Right lobe of liver (tissue), 6 donors: Measurements from ENCODE around the gene CEP126. TPM values are rescaled to one million over a fixed set of nuclear protein-coding genes. Genes with fewer than 3 reads are reported as not detected.
A peak's percentile ranks its signal among the peaks of the same experiment; 100 is the strongest.
"Not testable (repeated sequence)": the region's sequence is repeated elsewhere in the genome, so short reads cannot be mapped to it uniquely, and the experiment has no call there.

ENCODE experiments used
- ATAC-seq, 4 donors: fragments of 200-7000 bp; cut with Tn5 transposase; one replicate each; pipeline ENCODE4 v1.9.1; 2020; ENCODE audit warnings: mild to moderate bottlenecking in 4 of 4, moderate library complexity in 4 of 4
- DNase-seq, 3 donors: peaks; one replicate each; pipeline ENCODE4 v3.0.0-alpha.2; 2020
- H3K27ac ChIP-seq, 3 donors: fragments of 200-600 bp; one replicate each; pipeline ENCODE4 v1.8.0; 2022
- H3K27me3 ChIP-seq, 2 donors: fragments of 200-600 bp; one replicate each; pipeline ENCODE4 v1.8.0; 2022
- H3K36me3 ChIP-seq, 4 donors: fragments of 200-600 bp; sonication (generic) in 1 of 4; one replicate each; pipeline versions ENCODE4 v1.5.1 to v1.8.0; 2017 to 2022; ENCODE audit warnings: control low read depth in 1 of 4
- H3K4me1 ChIP-seq, 4 donors: fragments of 200-600 bp; sonication (generic) in 1 of 4; one replicate each; pipeline versions ENCODE4 v1.5.1 to v1.8.0; 2017 to 2022; ENCODE audit warnings: control low read depth in 1 of 4
- H3K4me3 ChIP-seq, 3 donors: fragments of 200-600 bp; one replicate each; pipeline ENCODE4 v1.8.0; 2022
- H3K9me3 ChIP-seq, 4 donors: fragments of 200-600 bp; sonication (generic) in 1 of 4; one replicate each; pipeline versions ENCODE4 v1.5.1 to v1.8.0; 2017 to 2022; ENCODE audit warnings: control low read depth in 1 of 4
- CTCF ChIP-seq, 4 donors: fragments of 200-600 bp in 3 of 4; fragments of 450-650 bp in 1 of 4; IDR thresholded peaks; one replicate each; pipeline versions ENCODE4 v1.5.1 to v1.8.0; 2016 to 2022; ENCODE audit warnings: antibody characterized with exemption in 4 of 4, mild to moderate bottlenecking in 2 of 4
- POLR2A ChIP-seq: fragments of 450-650 bp; IDR thresholded peaks from one replicate; pipeline ENCODE4 v1.6.1; 2017; ENCODE audit warnings: antibody characterized with exemption, mild to moderate bottlenecking
- WGBS: methylation state at CpG from one replicate; pipeline ENCODE4 v1.1.6; 2018; ENCODE audit warnings: low coverage, low lambda C conversion rate; ENCODE audit not compliant: insufficient coverage; ENCODE audit errors: missing lambda C conversion rate; 5-methylcytosine and 5-hydroxymethylcytosine counted together
- intact Hi-C, 2 donors: fragments of 100-400 bp; cut with DNase I; formaldehyde crosslinking; loops; one replicate each; pipeline versions ENCODE4 v1.11.2 to v1.14.1; 2022
- total RNA-seq, 6 experiments: library from RNA; depleted of rRNA in 2 of 6; stranded (reverse); fragments of >200 nt in 2 of 6; fragmentation: NEBNext Ultra II Directional in 3 of 6; extraction: Animal tissue kit (Norgen Biotek cat#: 25700) in 3 of 6; gene quantifications; one replicate each; pipeline versions ENCODE4 v1.1.0 to v1.2.4, GENCODE V29; 2016 to 2023
- donor health status: DM: no; HTN: yes; CAD: no.
- donor health status: DM: no; HTN: no; CAD: no.
- donor health status: DM: no; HTN: no; CAD: no.
- donor health status: DM: no; HTN: yes; CAD: no.
- donor health status: DM: no; HTN: yes; CAD: no.

Gene CEP126
- total RNA-seq, 6 experiments from 2014 or later, result 0.04 to 0.49 (median 0.12) TPM

GRCh38 chr11:101974255-101974654, 59.4 kb downstream of the CEP126 start:
- H3K9me3 ChIP-seq, result no peaks in the 10 kb centered on the region
- peak in 3 of 4 donors; percentile 10 to 26 (median 16) for TF ChIP-seq CTCF (IDR thresholded peaks at IDR 0.05)
- no peak for TF ChIP-seq POLR2A
- no peaks in the 10 kb centered on the region for H3K36me3 ChIP-seq
- no peaks in the 10 kb centered on the region for H3K4me1 ChIP-seq
- no peak overlapping the region for H3K27ac ChIP-seq
- 15% methylated on average over 2 of the region's 2 CpGs for WGBS
- DNase-seq (no peak), ATAC-seq (peak in 1 of 4 donors; percentile 29)
- no peak overlapping the region for H3K4me3 ChIP-seq
- intact Hi-C loops, result no loop called here
- H3K27me3 ChIP-seq, result no peaks in the 10 kb centered on the region

DNA sequence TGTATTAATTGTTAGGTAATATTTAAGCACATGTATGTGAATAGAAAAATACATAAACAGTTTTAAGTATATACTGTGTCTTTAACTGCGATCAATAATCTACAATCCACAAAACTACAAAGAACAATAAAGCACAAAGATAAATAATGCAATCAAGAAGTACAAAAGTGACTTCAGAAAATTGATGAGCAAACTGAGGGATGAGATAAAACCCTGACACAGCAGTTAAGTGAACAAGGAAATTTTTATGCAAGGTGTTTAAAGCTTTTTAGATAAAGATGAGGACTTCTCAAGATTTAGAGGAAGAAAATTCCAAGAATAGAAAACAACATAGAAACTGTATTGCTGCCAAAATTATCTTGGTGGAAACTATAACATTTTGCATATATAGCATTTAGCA, 60.0 kb downstream of the CEP126 start:
- DNase-seq (no peak), ATAC-seq (no peak)
- Histone ChIP-seq H3K9me3 (no peaks in the 10 kb centered on the region), H3K36me3 (no peaks in the 10 kb centered on the region), H3K4me3 (no peak overlapping the region), H3K4me1 (no peaks in the 10 kb centered on the region), H3K27me3 (no peaks in the 10 kb centered on the region), H3K27ac (no peak overlapping the region)
- TF ChIP-seq POLR2A, result no peak
- no peak for TF ChIP-seq CTCF (IDR thresholded peaks at IDR 0.05)
- WGBS, result 53% methylated on average over 1 of the region's 1 CpG
- intact Hi-C loops, result no loop called here

GRCh38 chr11:101975734-101976133, 60.9 kb downstream of the CEP126 start:
- Histone ChIP-seq H3K36me3 (no peaks in the 10 kb centered on the region), H3K27me3 (no peaks in the 10 kb centered on the region), H3K4me1 (no peaks in the 10 kb centered on the region), H3K9me3 (no peaks in the 10 kb centered on the region), H3K4me3 (no peak overlapping the region), H3K27ac (no peak overlapping the region)
- ATAC-seq, result no peak
- 83% methylated on average over 2 of the region's 2 CpGs for WGBS
- no peak for TF ChIP-seq POLR2A
- TF ChIP-seq CTCF (IDR thresholded peaks at IDR 0.05), result no peak
- no peak for DNase-seq
- intact Hi-C loops, result no loop called here

GRCh38 chr11:101987370-101987769, 72.6 kb downstream of the CEP126 start:
- Histone ChIP-seq H3K9me3 (no peaks in the 10 kb centered on the region), H3K27me3 (no peaks in the 10 kb centered on the region), H3K4me1 (no peaks in the 10 kb centered on the region), H3K27ac (no peak overlapping the region), H3K36me3 (no peaks in the 10 kb centered on the region), H3K4me3 (no peak overlapping the region)
- ATAC-seq, result no peak
- TF ChIP-seq POLR2A (no peak), CTCF (IDR thresholded peaks at IDR 0.05) (no peak)
- intact Hi-C loops, result no loop called here
- 79% methylated on average over 2 of the region's 2 CpGs for WGBS
- no peak for DNase-seq

GRCh38 chr11:101993172-101993571, 78.4 kb downstream of the CEP126 start:
- no peaks in the 10 kb centered on the region for H3K9me3 ChIP-seq
- H3K4me1 ChIP-seq, result peaks cover 0 to 15% (median 0%) of the 10 kb centered on the region in 4 donors
- no peaks in the 10 kb centered on the region for H3K27me3 ChIP-seq
- no peak for DNase-seq
- no peak overlapping the region for H3K4me3 ChIP-seq
- no peak for TF ChIP-seq CTCF (IDR thresholded peaks at IDR 0.05)
- TF ChIP-seq POLR2A, result no peak
- no peaks in the 10 kb centered on the region for H3K36me3 ChIP-seq
- WGBS, result 76% methylated on average over 4 of the region's 4 CpGs
- H3K27ac ChIP-seq, result no peak overlapping the region
- no peak for ATAC-seq
- intact Hi-C loops, result no loop called here

DNA sequence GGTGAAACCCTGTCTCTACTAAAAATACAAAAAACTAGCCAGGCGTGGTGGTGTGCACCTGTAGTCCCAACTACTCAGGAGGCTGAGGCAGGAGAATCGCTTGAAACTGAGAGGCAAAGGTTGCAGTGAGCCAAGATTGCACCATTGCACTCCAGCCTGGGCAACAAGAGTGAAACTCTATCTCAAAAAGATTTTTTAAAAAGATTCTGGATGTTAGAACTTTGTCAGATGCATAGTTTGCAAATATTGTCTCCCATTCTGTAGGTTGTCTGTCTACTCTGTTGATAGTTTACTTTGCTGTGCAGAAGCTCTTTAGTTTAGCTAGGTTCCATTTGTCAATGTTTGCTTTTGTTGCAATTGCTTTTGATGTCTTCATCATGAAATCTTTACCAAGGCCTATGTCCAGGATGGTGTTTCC, 79.3 kb downstream of the CEP126 start:
- Histone ChIP-seq H3K27ac (peak overlapping the region in 1 of 3 donors; percentile 15), H3K4me1 (peaks cover 0 to 15% (median 0%) of the 10 kb centered on the region in 4 donors)
- peak; percentile 56 to 87 (median 72) for ATAC-seq
- H3K36me3 ChIP-seq, H3K4me3 ChIP-seq, H3K27me3 ChIP-seq, H3K9me3 ChIP-seq, DNase-seq, intact Hi-C loops: not testable (repeated sequence)
- 55% methylated on average over 2 of the region's 2 CpGs for WGBS
